SH-SY5Y (cell line): ENCODE data around the gene HAGH.

ENCODE experiments used
- GATA2 ChIP-seq: IDR thresholded peaks from 2 replicates; pipeline ENCODE4 v1.6.1; 2011; ENCODE audit warnings: mild to moderate bottlenecking, low read depth, low read length
- GATA3 ChIP-seq: IDR thresholded peaks from 2 replicates; pipeline ENCODE4 v1.6.1; 2011; ENCODE audit warnings: low read depth, mild to moderate bottlenecking, low read length, moderate library complexity

GRCh38 chr16:1784977-1785845 is 41.4 kb downstream of the HAGH start:
- no peak for TF ChIP-seq GATA2
- no peak for TF ChIP-seq GATA3
